ENCODE measurements around the gene NPAS3.

The NPAS3 gene

DNA sequence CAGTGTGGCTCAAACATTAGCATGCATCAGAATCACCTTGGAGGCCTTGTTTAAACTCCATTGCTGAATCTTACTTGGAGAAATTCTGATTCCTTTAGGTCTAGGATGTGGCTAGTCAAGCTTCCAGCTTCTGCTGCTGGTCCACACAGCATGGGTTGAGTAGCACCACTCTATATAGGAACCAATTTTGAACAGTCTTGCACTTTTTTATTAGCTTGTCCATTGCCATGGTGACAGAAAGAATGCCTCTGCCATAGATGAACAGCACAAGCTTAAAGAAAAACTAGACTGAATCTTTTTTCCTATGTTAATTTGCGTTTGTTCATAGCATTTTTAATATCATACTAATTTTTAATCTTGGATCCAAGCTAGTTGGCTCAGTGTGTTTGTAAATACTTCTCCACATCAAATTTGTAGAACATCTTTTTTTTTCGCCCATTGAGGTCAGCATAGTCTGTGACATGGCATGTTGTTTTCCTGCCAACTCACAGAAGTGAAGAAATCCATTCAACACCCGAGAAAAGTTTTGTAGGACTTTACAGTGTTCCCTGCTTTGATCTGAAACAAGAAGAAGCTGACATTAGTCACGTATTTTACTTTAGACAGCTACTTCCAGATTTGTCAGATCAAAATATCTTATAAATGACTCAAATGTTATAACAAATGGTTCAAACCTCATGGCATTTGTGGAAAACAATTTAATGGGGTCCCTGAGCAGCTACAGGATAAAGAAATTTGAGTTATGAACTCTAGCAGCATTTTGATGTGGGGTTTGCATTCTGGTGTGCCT lies 573.4 kb downstream of the NPAS3 start:
- DNase-seq (ENCODE audit: low read depth in 1 of 2, low spot score in 1 of 2), result no peak
- TF ChIP-seq POLR2AphosphoS5 (IDR thresholded peaks at IDR 0.05; ENCODE audit: low read depth) (no peak), SPI1 (IDR thresholded peaks at IDR 0.05; ENCODE audit: borderline replicate concordance, low read depth) (no peak), CTCF (IDR thresholded peaks at IDR 0.05; ENCODE audit: insufficient read depth, low read length) (no peak), GABPA (IDR thresholded peaks at IDR 0.05; ENCODE audit: low read depth) (no peak)
- TF ChIP-seq, protein P1, sequence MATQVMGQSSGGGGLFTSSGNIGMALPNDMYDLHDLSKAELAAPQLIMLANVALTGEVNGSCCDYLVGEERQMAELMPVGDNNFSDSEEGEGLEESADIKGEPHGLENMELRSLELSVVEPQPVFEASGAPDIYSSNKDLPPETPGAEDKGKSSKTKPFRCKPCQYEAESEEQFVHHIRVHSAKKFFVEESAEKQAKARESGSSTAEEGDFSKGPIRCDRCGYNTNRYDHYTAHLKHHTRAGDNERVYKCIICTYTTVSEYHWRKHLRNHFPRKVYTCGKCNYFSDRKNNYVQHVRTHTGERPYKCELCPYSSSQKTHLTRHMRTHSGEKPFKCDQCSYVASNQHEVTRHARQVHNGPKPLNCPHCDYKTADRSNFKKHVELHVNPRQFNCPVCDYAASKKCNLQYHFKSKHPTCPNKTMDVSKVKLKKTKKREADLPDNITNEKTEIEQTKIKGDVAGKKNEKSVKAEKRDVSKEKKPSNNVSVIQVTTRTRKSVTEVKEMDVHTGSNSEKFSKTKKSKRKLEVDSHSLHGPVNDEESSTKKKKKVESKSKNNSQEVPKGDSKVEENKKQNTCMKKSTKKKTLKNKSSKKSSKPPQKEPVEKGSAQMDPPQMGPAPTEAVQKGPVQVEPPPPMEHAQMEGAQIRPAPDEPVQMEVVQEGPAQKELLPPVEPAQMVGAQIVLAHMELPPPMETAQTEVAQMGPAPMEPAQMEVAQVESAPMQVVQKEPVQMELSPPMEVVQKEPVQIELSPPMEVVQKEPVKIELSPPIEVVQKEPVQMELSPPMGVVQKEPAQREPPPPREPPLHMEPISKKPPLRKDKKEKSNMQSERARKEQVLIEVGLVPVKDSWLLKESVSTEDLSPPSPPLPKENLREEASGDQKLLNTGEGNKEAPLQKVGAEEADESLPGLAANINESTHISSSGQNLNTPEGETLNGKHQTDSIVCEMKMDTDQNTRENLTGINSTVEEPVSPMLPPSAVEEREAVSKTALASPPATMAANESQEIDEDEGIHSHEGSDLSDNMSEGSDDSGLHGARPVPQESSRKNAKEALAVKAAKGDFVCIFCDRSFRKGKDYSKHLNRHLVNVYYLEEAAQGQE (IDR thresholded peaks at IDR 0.05; ENCODE audit: insufficient replicate concordance, low read depth), result no peak
- H3K27ac ChIP-seq (replicated peaks), result no peak overlapping the region
- no peak overlapping the region for H3K4me3 ChIP-seq (replicated peaks; ENCODE audit: insufficient read depth, low read length)
- H3K27me3 ChIP-seq (ENCODE audit: insufficient read depth, poor library complexity, severe bottlenecking), result no peaks in the 10 kb centered on the region

- no peaks in the 10 kb centered on the region for H3K27me3 ChIP-seq (ENCODE audit: insufficient read depth, poor library complexity, severe bottlenecking)
- TF ChIP-seq CTCF (IDR thresholded peaks at IDR 0.05; ENCODE audit: insufficient read depth, low read length) (no peak), POLR2AphosphoS5 (IDR thresholded peaks at IDR 0.05; ENCODE audit: low read depth) (no peak), GABPA (IDR thresholded peaks at IDR 0.05; ENCODE audit: low read depth) (no peak), SPI1 (IDR thresholded peaks at IDR 0.05; ENCODE audit: borderline replicate concordance, low read depth) (no peak)
- TF ChIP-seq, protein P1 (IDR thresholded peaks at IDR 0.05; ENCODE audit: insufficient replicate concordance, low read depth), result no peak
- no peak overlapping the region for H3K4me3 ChIP-seq (replicated peaks; ENCODE audit: insufficient read depth, low read length)
- no peak for DNase-seq (ENCODE audit: low read depth in 1 of 2, low spot score in 1 of 2)
- H3K27ac ChIP-seq (replicated peaks), result no peak overlapping the region
Observed at GRCh38 chr14:33515441-33515840, 576.8 kb downstream of the NPAS3 start.

DNA sequence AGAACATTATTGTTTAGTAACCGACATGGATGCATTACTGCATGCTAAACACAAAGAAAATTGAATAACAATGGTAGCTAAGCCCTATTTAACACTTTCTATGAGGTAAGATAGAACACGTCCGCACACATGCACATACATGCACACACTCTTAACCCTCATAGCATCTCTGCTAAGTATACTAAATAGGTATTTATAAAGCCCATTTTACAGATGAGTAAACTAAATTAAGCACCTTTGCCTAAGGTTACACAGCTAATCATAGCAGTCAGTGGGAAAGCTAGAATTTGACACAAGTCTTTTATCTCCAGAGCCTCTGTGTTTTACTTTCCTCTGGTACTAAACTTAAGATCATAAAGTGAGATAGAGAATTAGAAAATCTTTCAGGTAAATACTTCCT lies 577.2 kb downstream of the NPAS3 start:
- no peak for DNase-seq (ENCODE audit: low read depth in 1 of 2, low spot score in 1 of 2)
- Histone ChIP-seq H3K27me3 (ENCODE audit: insufficient read depth, poor library complexity, severe bottlenecking) (no peaks in the 10 kb centered on the region), H3K4me3 (replicated peaks; ENCODE audit: insufficient read depth, low read length) (no peak overlapping the region), H3K27ac (replicated peaks) (no peak overlapping the region)
- TF ChIP-seq POLR2AphosphoS5 (IDR thresholded peaks at IDR 0.05; ENCODE audit: low read depth) (no peak), CTCF (IDR thresholded peaks at IDR 0.05; ENCODE audit: insufficient read depth, low read length) (no peak), SPI1 (IDR thresholded peaks at IDR 0.05; ENCODE audit: borderline replicate concordance, low read depth) (no peak), GABPA (IDR thresholded peaks at IDR 0.05; ENCODE audit: low read depth) (no peak)
- TF ChIP-seq, protein P1 (IDR thresholded peaks at IDR 0.05; ENCODE audit: insufficient replicate concordance, low read depth), result no peak

Data from HL-60 (cell line).